GM18511 (cell line): ENCODE measurements around the gene SRPK3.
"Not testable (repeated sequence)": the region's sequence is repeated elsewhere in the genome, so short reads cannot be mapped to it uniquely, and the experiment has no call there.

Experiments used
- ATAC-seq: cut with Tn5 transposase; IDR thresholded peaks from one replicate; pipeline ENCODE4 v1.9.1; 2021; ENCODE audit warnings: mild to moderate bottlenecking, moderate library complexity; ENCODE audit not compliant: unreplicated experiment

SRPK3 gene

GRCh38 chrX:153804621-153805020 lies 23.8 kb downstream of the SRPK3 start:
- ATAC-seq = no peak

GRCh38 chrX:153805436-153805835 lies 24.6 kb downstream of the SRPK3 start:
- ATAC-seq = no peak

GRCh38 chrX:153806999-153807575 lies 26.2 kb downstream of the SRPK3 start:
- no peak for ATAC-seq

DNA sequence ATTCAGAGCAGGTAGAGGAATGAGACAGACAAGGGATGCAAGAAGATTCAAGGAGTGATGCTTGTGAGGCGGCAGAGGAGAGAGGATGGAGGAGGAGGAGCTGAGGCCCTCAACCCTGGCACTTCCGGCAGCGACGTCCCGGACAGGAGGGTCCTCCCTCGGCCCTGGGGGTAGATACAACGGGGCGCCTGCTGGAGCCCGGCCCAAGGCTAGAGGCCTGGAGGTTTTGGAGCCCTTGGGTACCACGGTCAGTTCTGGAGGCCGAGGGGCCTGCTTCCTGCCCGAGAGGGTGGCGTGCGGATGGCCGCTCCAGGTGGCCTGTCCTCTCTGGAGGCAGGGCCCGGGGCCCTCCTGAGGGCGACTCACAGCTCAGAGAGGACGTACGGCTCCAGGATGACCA lies 27.1 kb downstream of the SRPK3 start:
- no peak for ATAC-seq

DNA sequence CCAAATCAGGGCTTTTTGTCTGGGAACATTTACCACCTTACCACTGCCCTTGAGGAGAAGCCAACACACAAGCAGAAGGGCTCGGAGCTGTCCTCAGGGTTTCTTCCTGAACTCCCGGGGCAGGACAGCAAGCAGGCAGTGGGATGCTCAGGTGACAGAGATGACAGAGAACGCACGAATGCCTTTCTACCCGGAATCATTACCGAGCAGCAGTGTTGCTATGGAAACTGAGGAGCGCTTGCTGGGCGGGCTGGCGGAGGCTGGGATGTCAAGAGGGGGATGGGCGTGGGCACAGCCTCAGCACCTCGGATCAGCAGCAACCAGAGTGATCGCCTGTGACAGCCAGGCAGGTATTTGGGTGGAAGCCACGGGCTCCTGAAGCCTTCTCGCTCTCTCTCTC lies 31.4 kb downstream of the SRPK3 start:
- no peak for ATAC-seq

DNA sequence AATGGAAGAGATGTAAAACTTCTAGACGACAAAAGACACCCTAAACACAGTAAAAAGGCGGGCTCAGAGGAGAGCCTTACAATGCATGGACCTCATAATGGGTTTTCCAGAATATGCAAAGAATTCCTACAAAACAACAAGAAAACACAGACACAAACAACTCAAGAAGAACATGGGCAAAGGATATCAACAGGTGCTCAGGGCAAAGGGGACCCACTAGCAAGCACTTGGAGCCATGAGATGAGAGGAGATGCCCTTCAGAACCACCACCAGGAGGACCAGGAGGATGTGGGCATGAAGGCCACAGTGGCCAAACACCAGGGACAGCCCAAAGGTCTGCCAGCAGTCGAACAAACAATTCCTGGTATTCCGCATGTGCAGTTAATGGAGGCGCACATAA lies 32.3 kb downstream of the SRPK3 start:
- no peak for ATAC-seq

GRCh38 chrX:153814591-153815315 lies 33.9 kb downstream of the SRPK3 start:
- no peak for ATAC-seq

- no peak for ATAC-seq
These were observed 36.2 kb downstream of the SRPK3 start for GRCh38 chrX:153816831-153817690.

- ATAC-seq = not testable (repeated sequence)
These were observed 37.2 kb downstream of the SRPK3 start for GRCh38 chrX:153818064-153818463.

- no peak for ATAC-seq
These were observed 37.9 kb downstream of the SRPK3 start for GRCh38 chrX:153818571-153819383.

DNA sequence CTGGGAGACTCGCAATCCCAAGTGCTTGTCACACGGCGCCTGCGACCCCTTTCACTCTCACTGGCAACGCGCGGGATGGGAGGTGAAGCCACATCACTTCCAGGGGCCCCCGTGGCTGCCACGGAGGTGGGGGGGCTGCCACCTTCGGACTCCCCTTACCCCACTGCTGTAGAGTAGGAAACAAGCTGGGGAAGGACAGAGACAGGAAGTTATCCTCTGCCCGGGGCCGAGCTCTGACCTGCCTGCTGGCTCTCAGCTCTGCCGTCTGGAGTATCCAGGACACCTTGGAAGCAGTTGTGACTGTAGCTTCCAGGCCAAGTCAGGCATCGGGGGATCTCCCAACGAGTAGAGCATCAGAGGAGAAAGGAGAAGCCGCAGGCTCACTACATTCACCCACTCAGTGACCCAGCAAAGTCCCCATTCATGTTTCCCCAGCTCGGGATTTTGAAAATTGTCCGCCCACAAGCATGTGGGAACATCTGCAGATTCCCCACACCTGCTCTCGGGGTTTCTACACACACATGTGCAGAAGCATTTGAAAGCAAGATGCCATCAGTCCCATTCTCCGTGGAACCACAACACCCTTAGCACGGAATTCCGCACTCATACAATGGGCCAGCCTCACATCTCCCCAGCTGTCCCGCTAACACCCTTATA lies 38.7 kb downstream of the SRPK3 start:
- ATAC-seq = no peak

DNA sequence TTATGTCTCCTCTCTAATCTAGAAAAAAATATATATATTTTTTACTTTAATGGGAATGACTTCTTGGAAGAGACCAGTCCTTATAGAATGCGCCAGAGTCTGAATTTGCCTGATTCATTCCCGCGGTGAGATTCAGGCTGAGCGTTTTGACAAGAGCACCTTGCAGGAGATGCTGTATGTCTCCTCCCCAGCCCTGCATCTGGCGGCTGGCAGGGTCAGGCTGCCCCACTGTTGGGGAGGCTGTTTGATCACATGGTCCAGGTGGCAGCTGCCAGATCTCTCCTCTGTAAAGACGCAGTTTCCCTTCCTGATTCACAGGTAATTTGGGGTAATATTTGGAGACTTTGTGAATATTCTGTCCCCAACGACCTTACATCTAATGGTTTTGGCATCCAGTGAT lies 39.8 kb downstream of the SRPK3 start:
- ATAC-seq = no peak

GRCh38 chrX:153821066-153821465 lies 40.2 kb downstream of the SRPK3 start:
- ATAC-seq = no peak

DNA sequence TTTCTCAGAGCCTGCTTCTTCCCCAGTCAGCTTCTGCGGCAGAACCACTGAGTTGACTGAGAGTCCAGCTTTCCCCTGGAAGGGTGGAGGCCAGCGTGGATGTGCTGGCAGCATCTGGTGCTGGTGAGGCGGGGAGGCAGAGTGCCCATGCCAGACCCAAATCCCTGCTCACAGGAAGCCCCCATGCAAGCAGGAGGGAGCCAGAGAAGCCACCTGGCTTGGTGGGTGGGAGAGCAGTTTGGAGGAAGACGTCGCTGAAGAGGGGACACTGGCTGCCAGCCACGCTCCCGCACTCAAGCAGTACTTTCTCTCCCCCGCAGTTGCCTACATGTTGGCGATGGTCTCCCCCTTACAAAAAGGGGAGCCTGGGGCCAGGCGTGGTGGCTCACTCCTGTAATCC lies 43.5 kb downstream of the SRPK3 start:
- no peak for ATAC-seq

DNA sequence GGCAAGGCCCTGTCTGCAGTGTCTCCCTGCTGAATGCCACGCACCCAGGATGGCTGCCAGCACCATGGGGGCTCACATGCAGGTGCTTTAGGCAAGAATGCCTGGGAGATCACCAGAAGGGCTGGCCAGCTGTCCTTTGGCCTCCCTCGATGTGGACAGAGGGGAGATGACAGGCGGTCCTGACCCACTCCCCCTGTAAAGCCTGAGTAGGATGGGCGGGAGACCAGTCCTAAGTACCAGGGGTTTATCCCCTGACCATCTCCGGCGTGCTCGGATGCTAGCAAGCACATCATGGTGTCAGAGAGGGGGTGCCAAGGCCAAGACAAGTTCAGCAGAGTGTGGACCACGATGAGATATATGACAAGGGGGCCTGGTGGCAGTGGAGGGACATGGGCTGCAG lies 44.2 kb downstream of the SRPK3 start:
- no peak for ATAC-seq

DNA sequence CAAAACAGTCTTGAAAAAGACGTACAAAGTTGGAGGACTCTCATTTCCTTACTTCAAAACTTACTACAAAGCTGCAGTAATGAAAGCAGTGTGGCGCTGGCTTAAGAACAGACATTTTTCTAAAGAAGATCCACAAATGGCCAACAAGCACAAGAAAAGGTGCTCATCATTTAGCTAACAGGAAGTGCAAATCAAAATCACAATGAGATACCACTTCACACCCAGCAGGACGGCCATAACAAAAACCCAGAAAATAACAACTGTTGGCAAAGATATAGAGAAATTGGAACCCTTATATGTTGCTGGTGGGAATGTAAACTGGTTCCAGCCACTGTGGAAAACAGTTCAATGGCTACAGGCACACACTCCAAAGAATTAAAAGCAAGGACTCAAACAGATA lies 46.2 kb downstream of the SRPK3 start:
- no peak for ATAC-seq

- ATAC-seq = no peak
These were observed 47.1 kb downstream of the SRPK3 start for GRCh38 chrX:153827903-153828302.

- no peak for ATAC-seq
These were observed 47.5 kb downstream of the SRPK3 start for GRCh38 chrX:153828308-153828707.

- no peak for ATAC-seq
These were observed 48.1 kb downstream of the SRPK3 start for GRCh38 chrX:153828723-153829548.

GRCh38 chrX:153829549-153829798 lies 48.6 kb downstream of the SRPK3 start:
- ATAC-seq = no peak
